IPS-18c (cell line): ENCODE results near the gene TMTC2.
"Not testable (repeated sequence)": the region's sequence is repeated elsewhere in the genome, so short reads cannot be mapped to it uniquely, and the experiment has no call there.

ENCODE experiments used
- H3K4me3 ChIP-seq: 2 replicates; pipeline ENCODE4 v1.7.0; 2013; ENCODE audit warnings: low read depth, mild to moderate bottlenecking, low read length, moderate library complexity; ENCODE audit not compliant: insufficient read depth
- H3K9me3 ChIP-seq: one replicate; pipeline ENCODE4 v1.6.1; 2013; ENCODE audit warnings: mild to moderate bottlenecking, low read length, moderate library complexity; ENCODE audit not compliant: control insufficient read depth, insufficient read depth

The TMTC2 gene

DNA sequence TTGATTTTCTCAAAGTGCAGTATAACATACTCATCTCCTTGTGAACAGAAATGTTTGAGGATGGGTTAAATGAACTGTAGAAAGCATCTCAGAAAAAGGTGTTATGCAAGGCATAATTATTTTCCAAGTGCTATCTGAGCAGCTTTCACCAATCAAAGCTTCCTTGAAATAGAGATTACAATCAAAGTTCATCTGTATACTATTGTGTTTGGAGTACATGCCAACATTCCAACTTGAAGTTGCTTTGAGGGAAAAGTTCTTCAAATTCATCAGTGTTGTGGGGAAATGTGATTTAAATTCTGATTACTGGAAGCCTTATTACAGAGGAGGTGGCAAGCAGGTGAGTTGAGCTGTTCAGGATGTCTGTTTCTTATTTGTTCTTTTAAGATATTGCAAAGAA is 68.2 kb downstream of the TMTC2 start:
- Histone ChIP-seq H3K4me3 (no peak overlapping the region), H3K9me3 (no peaks in the 10 kb centered on the region)

DNA sequence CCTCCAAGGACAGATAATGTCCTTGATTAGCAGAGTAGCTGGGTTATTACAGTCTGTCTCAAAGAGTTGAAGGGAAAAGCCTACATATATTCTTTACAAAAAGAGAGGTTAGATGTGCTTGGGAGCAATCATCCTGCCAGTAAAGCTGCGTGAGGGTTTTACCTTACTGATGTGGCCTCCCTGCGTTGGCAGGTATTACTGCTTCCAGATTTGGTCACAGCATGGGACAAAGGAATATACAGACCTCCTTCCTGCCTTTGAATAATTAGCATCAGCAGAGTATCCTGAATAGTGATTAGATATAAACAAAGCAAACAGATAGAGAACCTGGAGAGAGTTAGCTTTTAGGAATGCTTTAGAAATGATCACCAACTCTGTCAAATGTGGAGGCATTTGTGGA is 69.6 kb downstream of the TMTC2 start:
- Histone ChIP-seq H3K4me3 (no peak overlapping the region), H3K9me3 (no peaks in the 10 kb centered on the region)

DNA sequence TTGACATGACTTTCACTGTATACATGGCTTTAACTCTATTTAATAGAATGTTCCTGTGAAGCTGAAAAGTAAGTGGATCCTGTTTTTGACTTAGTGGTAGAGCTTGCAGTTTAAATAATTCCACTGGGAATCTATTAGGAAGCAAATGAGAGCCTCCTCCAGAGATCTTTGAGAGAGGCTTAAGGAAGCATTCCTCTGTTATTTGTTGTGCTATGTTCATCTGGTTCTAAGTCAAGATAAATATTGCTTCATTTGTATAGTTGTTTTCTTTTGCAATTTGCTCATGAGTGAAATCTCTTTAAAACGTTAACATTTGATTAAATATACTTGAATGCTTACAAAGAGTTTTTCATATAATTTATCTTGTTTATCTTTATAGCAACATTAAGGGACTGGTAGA is 70.4 kb downstream of the TMTC2 start:
- no peaks in the 10 kb centered on the region for H3K9me3 ChIP-seq
- H3K4me3 ChIP-seq = no peak overlapping the region

DNA sequence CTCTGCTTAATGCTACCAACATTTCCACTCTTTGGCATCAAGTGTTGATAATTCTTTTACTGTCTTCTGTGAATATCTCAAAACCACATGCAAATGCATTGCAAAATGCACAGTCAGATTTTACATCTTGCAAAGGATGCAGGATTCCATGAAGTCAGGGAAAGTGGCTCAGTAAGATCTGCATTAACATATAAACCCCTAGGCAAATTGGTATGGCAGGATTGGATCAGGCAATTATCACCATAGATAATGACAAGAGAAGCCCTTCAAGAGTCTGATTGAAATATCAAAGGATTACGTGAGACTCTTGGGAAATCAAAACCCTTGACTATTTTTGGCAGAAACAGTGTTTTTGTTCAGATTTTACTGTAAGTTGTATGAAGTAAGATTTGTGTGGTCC is 71.0 kb downstream of the TMTC2 start:
- no peaks in the 10 kb centered on the region for H3K9me3 ChIP-seq
- H3K4me3 ChIP-seq = no peak overlapping the region

DNA sequence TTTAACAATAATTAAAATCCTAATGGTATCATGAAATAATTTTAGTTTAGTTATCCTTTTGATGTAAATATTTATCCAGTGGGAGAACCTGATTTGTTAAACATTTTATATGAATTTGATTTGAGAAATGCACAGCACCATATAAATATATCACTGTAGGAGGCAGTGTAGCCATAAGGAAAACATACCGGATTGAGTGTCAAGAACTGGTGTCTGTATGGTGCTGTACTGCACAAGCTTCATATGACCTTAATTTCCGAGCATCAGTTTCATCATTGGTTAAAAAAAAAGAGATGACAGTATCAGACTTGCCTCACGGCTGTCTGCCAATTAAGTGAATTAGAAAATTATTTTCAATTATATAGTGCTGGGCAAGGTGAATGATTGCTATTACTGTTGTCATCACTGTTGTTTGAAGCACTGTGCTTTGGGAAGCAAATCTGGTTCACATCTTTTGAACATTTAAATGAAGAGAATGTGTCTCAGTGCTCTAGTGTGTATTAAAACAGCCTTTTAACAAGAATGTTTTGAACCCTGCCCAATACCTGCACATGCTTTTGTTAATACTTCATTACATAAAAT is 72.1 kb downstream of the TMTC2 start:
- Histone ChIP-seq H3K9me3 (no peaks in the 10 kb centered on the region), H3K4me3 (no peak overlapping the region)

DNA sequence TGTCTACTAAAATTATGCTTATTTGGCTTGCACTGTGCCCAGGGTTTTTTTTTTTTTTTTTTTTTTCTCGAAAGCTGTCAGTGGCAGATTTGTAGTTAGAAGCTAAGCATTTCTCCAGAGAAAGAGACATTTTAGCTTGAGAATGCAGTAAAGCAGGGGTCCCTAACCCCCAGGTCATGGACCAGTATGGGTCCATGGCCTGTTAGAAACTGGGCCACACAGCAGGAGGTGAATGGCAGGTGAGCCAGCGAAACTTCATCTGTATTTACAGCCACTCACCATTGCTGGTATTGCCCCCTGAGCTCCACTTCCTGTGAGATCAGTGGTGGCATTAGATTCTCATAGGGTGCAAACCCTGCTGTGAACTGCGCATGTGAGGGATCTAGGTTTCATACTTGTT is 73.7 kb downstream of the TMTC2 start:
- H3K4me3 ChIP-seq = no peak overlapping the region
- H3K9me3 ChIP-seq = no peaks in the 10 kb centered on the region

DNA sequence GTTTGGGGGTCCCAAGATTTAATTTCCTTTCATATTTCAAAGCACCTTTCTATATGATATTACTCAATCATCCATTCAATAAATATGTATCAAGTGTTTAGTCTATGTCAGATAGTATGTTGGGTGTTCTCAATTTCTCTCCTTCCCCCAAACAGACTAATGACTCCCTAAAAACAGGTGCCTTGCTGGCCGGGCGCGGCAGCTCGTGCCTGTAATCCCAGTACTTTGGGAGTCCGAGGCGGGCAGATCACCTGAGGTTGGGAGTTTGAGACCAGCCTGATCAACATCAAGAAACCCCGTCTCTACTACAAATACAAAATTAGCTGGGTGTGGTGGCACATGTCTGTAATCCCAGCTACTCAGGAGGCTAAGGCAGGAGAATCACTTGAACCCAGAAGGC is 78.5 kb downstream of the TMTC2 start:
- not testable (repeated sequence) for H3K4me3 ChIP-seq, H3K9me3 ChIP-seq

DNA sequence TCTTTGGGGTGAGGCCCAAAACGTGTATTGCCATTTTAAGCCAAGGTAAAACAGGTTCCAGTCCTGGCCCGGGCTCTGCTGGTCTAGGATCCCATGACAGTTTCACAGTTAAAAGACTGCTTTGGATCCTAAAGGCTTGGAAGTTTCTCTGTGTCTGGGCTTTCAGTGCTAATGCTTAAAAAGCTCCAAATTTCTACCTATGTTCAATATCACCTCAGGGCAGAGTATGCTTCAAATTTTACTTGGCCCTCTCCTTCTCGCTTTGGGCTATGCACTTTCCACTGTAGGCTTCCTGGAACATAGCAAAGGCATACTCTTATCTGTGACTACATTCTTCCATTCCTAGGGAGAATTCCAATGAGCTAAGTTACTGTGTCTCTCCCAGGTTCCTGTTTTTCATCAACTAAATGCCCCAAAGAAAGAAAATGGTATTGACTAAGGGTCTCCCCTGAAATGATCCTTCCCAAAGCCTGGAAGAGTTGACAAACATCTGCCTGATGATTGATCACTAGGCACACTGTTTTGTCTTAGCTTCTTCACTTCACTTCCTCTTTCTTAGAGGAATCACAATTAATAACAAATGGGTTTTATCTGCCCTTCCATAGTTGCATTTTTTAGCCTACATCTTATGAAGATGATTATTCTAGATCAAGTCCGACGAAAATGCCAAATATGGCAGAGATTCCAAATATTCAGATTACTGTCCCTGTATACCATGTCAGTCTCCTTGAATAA is 79.4 kb downstream of the TMTC2 start:
- Histone ChIP-seq H3K4me3 (no peak overlapping the region), H3K9me3 (no peaks in the 10 kb centered on the region)

DNA sequence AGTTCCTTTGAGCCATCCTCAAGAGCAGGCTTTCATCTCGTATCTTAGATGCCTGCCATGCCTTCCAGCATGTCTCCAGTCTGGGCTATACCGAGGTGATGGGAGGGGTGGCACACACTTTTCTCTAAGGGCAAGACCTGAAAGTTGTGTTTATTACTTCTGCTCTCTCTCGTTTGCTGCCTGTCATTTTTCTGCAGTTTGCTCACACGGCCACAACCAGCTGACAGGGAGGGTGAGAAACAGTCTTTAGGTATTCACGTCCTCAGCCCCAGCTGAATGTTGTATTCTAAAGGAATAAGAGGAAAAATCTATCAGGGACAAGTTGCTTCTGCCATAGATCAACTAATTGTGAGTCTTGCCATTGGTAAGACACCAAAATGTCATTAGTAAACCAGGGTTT is 88.0 kb downstream of the TMTC2 start:
- peaks cover 3% of the 10 kb centered on the region for H3K9me3 ChIP-seq
- H3K4me3 ChIP-seq = no peak overlapping the region

DNA sequence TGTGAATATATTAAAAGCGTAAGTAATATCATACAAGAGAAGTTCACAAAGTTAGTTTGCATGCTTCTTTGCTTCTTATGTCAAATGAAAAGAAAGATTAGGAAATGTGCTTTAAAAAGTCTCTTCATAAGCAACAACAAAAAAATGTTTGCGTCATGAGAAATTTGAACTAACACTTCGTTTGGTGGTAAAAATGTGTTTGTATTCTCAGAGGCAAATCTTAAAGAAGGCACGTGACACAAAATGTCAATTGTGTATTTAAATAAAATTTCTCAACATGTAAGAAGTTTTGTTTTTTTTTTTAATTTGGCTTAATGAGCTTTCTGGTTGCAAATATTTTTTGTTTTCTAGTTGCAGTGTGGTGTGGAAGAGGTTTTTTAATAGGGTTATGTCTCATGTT is 93.8 kb downstream of the TMTC2 start:
- Histone ChIP-seq H3K9me3 (peaks cover 3% of the 10 kb centered on the region), H3K4me3 (no peak overlapping the region)

DNA sequence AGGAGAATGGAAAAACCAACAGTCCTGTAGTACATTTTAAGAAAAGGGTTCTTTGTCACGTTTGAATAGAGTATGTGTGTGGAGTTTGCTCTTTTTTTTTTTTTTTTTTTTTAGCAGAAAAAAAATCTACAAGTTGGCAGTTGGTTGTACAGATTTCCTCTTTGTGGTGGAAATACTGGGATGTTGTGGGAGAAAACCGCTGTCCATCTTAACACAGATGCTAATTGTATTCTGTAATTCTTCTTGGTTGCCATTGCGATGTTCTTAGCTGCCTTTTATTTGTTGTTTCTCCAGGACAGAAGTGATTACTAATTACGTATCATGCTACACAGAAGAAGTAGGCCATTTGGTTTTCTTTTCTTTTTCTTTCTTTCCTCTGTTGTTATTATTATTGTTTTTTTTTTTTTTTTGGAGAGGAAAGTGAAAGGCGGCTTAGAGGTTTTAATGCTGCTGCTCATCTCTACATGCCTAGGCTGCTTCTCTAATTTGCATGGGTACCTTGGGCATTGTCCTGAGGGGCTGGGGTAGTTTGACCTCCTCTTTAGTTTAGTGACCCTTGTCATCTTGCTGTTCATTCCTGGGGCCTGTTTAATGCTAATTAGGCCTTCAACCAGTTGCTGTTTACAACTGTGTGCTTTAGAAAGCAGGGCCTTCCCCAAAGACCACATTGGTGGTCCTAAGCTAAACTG is 94.7 kb downstream of the TMTC2 start:
- H3K9me3 ChIP-seq = peaks cover 3% of the 10 kb centered on the region
- H3K4me3 ChIP-seq = no peak overlapping the region

DNA sequence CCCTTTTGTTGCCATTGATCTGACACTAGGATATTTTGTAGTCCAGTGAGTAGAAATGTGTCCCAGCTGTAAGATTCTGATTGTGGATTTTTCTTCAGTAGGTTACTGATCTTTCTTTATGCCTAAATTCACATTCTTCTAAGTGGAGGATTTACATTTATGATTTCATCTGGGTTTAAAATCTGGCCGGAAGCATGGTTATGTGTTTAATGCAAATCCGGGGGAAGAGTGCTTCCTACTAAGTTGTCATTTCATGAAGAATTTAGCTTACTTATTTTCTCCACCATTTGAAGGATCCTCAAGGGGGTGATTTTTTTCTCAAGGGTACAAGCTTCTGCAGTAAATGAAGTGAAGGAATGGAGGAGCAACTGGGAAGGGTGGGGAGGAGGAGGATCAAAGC is 96.7 kb downstream of the TMTC2 start:
- Histone ChIP-seq H3K9me3 (peaks cover 3% of the 10 kb centered on the region), H3K4me3 (no peak overlapping the region)

DNA sequence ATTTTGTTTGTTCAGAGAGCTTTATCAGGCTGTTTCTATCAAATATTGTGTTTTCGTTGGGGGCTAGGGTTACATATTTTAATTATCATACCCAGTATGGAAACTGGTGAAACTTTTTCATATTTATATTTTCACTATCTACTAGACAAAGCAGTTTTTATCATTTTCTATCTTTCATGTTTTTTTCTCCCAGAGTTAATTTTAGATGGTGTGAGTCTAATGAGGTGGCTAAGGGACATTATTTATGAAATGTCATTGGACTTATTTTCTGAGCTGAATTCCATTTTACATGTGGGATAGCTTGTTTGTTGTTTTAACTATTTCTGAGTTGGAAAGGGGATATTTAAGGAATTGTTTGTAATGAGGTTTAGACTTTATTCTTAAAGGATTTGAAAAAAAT is 100.3 kb downstream of the TMTC2 start:
- H3K9me3 ChIP-seq = peaks cover 2% of the 10 kb centered on the region

DNA sequence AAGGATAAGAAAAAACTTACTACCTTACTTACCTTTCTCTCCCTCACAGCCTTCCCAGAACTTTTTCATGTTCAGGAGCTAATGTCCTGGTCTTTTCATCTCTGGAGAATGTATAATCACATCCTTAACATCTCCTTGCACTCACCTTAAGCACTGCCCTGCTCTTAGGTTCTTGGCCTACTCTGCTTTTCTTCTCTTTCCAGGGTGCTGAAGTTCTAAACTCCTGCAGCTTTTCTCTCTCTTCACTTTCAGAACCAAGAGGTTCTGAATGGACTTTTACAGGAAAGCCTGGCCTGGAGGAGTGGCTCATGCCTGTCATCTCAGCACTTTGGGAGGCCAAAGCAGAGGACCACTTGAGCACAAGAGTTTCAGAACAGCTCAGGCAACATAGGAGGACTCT is 101.9 kb downstream of the TMTC2 start:
- no peak overlapping the region for H3K4me3 ChIP-seq
- peaks cover 2% of the 10 kb centered on the region for H3K9me3 ChIP-seq

More for the DNA sequence above, 100.3 kb downstream of the TMTC2 start:
- H3K4me3 ChIP-seq = no peak overlapping the region

DNA sequence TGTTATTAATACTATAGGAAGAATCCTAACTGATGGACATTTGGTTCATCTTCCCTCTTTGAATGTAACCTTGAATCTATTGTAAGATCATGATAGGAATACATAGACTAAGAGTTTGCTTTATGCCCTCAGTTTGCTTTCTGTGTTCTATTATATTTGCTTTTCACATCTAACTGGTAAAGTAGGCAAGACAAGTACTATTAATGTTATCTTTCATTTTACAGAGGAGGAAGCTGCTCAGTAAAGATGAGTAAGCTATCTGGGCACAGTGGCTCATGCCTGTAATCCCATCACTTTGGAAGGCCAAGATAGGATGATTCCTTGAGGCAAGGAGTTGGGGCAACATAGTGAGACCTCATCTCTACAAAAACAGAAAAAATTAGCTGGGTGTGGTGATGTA is 103.0 kb downstream of the TMTC2 start:
- Histone ChIP-seq H3K4me3 (no peak overlapping the region), H3K9me3 (peaks cover 2% of the 10 kb centered on the region)

DNA sequence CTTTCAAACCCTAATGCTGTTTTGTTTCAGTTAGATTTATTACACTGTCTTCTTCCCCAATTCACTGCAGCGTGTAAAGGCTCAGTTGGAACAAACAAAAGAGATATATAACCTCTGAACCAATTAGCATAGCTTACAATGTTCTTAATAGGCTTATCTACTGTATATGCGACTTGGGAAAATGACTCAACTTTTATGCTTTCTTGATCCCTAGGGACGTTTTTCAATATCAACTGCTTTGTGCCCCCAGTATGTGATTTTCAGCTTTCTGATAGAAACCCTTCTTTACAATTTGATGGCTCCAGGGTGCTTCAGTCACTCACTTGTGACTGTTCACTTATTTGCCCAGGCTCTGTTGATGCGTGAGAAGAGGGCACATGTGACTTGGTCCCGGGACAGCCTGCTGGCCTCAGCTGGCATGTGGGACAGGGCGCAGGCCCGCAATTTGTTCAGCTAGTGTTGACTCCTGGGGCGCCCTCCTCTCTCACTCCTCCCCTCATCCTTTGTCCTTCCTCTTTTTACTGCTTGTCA is 107.1 kb downstream of the TMTC2 start:
- no peak overlapping the region for H3K4me3 ChIP-seq

DNA sequence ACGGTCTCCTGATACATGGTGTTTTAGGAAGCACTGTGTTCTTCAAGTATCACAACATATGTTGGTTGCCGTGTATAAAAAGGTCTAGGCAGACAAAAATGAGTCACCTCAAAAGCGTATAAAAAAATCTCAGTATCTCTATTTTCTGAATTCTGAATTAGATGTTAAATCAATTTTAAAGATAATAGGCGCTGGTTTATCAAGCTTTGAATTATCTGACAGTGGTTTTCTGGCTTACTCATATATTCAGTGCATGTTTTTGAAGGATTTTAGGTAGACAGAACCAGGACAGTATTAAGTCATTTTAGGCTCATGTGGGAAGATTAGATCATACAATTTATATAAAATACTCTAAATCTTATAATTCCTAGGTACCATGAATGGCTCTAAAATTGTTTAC is 110.8 kb downstream of the TMTC2 start:
- H3K9me3 ChIP-seq = no peaks in the 10 kb centered on the region
- no peak overlapping the region for H3K4me3 ChIP-seq

More for the DNA sequence above, 107.1 kb downstream of the TMTC2 start:
- peaks cover 2% of the 10 kb centered on the region for H3K9me3 ChIP-seq

DNA sequence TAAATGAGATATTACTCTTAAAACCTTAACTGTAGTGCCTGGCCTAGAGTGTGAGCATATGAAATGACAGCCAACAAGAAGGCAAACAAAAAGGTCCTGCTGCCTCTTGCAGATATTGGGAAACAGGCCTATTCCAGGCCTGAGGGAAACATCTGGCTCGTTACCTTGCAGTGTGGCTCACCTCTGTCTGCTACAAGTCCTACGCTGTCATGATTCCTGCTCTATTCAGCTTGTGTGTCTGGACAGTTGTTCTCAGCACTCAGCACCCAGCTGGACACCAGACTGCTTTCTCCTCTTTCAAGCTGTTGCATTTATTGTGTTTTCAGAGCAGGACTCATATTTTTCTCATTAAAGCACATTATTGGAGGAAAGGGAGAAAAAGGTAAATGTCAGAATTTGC is 113.5 kb downstream of the TMTC2 start:
- H3K4me3 ChIP-seq = no peak overlapping the region
- H3K9me3 ChIP-seq = no peaks in the 10 kb centered on the region
